Gastroesophageal sphincter (tissue), 3 donors: ENCODE measurements around the gene ACSS1.

ENCODE experiments used
- EP300 ChIP-seq: sonication (generic); formaldehyde crosslinking; IDR thresholded peaks from one replicate; pipeline ENCODE4 v1.6.1; 2017; ENCODE audit warnings: antibody characterized with exemption, mild to moderate bottlenecking
- POLR2A ChIP-seq, 2 donors: fragments of 450-650 bp; IDR thresholded peaks; one replicate each; pipeline ENCODE4 v1.6.1; 2017; ENCODE audit warnings: antibody characterized with exemption in 2 of 2, mild to moderate bottlenecking in 2 of 2, moderate library complexity in 1 of 2
- POLR2AphosphoS5 ChIP-seq: sonication (generic); formaldehyde crosslinking; IDR thresholded peaks from one replicate; pipeline ENCODE4 v1.6.1; 2017; ENCODE audit warnings: antibody characterized with exemption
- TF ChIP-seq, protein P1 (sequence below), 4 experiments: fragments of 200-600 bp in 2 of 4; fragments of 450-650 bp in 2 of 4; sonication (generic) in 1 of 4; IDR thresholded peaks; one replicate each; pipeline ENCODE4 v1.5.1; 2017 to 2019; ENCODE audit warnings: antibody characterized with exemption in 4 of 4, mild to moderate bottlenecking in 2 of 4, moderate library complexity in 2 of 4

- TF ChIP-seq, protein P1, sequence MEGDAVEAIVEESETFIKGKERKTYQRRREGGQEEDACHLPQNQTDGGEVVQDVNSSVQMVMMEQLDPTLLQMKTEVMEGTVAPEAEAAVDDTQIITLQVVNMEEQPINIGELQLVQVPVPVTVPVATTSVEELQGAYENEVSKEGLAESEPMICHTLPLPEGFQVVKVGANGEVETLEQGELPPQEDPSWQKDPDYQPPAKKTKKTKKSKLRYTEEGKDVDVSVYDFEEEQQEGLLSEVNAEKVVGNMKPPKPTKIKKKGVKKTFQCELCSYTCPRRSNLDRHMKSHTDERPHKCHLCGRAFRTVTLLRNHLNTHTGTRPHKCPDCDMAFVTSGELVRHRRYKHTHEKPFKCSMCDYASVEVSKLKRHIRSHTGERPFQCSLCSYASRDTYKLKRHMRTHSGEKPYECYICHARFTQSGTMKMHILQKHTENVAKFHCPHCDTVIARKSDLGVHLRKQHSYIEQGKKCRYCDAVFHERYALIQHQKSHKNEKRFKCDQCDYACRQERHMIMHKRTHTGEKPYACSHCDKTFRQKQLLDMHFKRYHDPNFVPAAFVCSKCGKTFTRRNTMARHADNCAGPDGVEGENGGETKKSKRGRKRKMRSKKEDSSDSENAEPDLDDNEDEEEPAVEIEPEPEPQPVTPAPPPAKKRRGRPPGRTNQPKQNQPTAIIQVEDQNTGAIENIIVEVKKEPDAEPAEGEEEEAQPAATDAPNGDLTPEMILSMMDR (IDR thresholded peaks at IDR 0.05): no peak
- TF ChIP-seq POLR2AphosphoS5: no peak
- TF ChIP-seq POLR2A (IDR thresholded peaks at IDR 0.05): no peak
- no peak for TF ChIP-seq EP300
Observed at GRCh38 chr20:25103526-25103925, 45.6 kb upstream of the ACSS1 start.
